Eye (tissue), 1 donor: Measurements from ENCODE around the gene DENND2A.
A peak's percentile ranks its signal among the peaks of the same experiment; 100 is the strongest.
"Not testable (repeated sequence)": the region's sequence is repeated elsewhere in the genome, so short reads cannot be mapped to it uniquely, and the experiment has no call there.

Source experiments
- DNase-seq: peaks from one replicate; pipeline ENCODE4 v3.0.0-alpha.2; 2015

DENND2A gene

GRCh38 chr7:140540136-140540777 lies 100.4 kb downstream of the DENND2A start:
- no peak for DNase-seq

DNA sequence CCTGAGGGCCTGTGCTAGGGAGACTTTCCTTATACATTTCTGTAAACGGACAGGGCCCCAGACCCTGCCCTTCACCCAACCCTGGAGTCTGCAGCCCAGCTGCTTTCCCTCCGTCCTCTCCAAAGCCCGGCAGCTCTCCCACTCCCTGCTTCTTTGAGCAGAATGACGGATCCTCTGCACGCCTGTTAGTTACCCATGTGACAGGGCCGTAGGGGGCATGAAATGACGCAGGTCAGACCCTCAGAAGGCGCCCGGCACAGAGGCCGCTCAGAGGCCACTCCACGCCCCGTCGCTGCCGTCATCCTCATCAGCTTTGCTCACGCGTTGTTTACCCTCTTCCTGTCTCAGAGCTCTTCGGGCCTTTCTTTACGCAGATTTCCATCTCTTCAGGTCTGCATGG lies 101.2 kb downstream of the DENND2A start:
- DNase-seq = no peak

GRCh38 chr7:140537750-140538482 lies 102.7 kb downstream of the DENND2A start:
- DNase-seq = no peak

- DNase-seq = peak; percentile 46
Observed at GRCh38 chr7:140534743-140535142, 105.9 kb downstream of the DENND2A start.

GRCh38 chr7:140533394-140533872 lies 107.2 kb downstream of the DENND2A start:
- no peak for DNase-seq

- not testable (repeated sequence) for DNase-seq
Observed at GRCh38 chr7:140529428-140529827, 111.2 kb downstream of the DENND2A start.

- no peak for DNase-seq
Observed at GRCh38 chr7:140526787-140527664, 113.6 kb downstream of the DENND2A start.

GRCh38 chr7:140526214-140526613 lies 114.4 kb downstream of the DENND2A start:
- no peak for DNase-seq

DNA sequence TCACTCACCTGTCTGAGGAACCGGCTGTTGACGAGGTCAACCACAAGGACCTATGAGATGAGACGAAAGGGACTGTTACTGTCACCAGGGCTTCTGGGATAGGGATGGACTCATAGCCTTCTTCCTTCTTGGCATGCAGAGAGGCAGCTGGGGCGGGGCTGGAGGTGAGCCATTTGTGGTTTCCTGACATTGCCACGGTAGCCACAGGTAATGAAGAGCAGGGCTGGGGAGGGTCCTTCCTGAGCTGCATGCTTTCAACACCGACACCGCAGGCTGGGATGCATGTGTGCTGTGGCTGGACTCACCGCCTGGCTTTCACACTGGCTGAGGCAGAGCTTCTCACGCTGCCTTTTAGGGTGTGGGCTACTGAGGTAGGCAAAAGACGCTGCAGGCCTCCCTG lies 114.9 kb downstream of the DENND2A start:
- DNase-seq = no peak

DNA sequence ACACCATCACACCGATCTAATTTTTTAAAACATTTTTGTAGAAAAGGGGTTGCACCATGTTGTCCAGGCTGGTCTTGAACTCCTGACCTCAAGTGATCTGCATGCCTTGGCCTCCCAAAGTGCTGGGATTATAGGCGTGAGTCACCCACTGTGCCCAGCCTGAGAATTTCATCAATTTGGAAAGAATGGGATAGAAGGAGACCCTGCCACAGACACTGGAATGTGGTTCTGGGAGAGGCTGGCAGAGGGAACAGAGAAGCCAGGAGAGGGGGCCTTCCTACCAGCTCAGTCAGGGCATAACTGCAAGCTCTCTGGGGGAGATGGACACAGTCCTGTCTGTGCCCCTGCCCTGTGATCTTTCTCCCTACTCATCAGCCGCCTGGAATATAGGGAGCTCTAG lies 119.2 kb downstream of the DENND2A start:
- DNase-seq = no peak

GRCh38 chr7:140519007-140519399 lies 121.6 kb downstream of the DENND2A start:
- no peak for DNase-seq

GRCh38 chr7:140518370-140519006 lies 122.1 kb downstream of the DENND2A start:
- no peak for DNase-seq

DNA sequence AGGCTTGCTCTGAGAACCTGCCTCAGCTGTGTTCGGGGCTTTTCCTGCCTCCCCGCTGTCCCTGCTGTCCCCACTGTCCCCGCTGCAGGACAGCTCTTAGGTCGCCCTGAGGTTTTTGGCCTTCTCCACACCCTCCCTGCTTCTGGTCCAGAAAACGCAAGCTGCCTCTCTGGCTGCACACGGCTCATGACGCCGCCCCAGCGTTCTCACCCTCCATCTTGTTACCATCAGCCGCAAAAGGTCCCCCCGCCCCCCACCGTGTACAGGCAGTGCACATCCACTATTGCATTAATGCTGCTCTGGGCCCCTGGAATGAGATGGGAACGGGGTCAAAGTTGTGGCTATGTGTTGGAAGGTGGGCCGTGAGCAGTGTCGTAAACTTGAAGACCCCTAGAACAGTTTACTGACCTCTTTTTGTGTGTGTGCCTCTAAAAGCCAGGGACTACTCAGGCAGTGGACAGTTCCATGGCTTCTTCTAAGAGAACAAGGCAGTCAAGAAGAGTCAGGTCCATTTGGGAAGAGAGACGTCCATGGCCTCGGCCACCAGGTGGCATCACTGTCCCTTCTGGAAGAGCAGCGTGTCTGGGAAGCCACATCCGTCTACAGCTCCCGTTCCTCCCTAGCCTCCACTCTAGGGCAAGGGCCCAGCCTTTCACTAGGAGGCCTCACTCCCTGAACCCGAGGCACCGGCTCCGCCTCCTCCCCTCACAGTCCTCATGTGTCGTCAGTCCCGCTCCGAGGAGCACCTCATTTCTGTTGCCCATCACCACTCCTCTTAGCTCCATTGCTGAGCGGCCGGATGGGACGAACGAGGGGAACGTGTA lies 122.9 kb downstream of the DENND2A start:
- DNase-seq = peak; percentile 95

GRCh38 chr7:140512317-140513000 lies 128.2 kb downstream of the DENND2A start:
- DNase-seq = peak; percentile 16

GRCh38 chr7:140509789-140510188 lies 130.8 kb downstream of the DENND2A start:
- no peak for DNase-seq

- not testable (repeated sequence) for DNase-seq
Observed at GRCh38 chr7:140507556-140507955, 133.1 kb downstream of the DENND2A start.

- peak; percentile 39 for DNase-seq
Observed at GRCh38 chr7:140506788-140507464, 133.7 kb downstream of the DENND2A start.

DNA sequence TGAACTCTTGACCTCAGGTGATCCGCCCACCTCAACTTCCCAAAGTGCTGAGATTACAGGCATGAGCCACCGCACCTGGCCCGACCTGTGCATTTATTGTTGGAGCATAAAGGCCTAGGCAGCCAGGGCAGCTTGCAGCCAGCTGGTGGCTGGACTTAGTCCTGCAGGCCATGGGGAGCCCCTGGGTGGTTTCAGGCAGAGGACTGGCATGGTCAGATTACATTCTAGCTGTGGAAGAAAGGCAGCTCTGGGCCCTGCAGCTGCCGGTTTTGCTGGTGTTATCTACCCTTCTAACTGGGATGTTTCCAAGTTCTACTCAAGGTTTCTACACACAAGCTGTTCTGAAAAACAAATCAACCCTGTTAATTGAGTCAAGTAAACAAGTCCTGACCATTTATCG lies 138.6 kb downstream of the DENND2A start:
- DNase-seq = no peak

GRCh38 chr7:140497807-140498206 lies 142.8 kb downstream of the DENND2A start:
- not testable (repeated sequence) for DNase-seq

DNA sequence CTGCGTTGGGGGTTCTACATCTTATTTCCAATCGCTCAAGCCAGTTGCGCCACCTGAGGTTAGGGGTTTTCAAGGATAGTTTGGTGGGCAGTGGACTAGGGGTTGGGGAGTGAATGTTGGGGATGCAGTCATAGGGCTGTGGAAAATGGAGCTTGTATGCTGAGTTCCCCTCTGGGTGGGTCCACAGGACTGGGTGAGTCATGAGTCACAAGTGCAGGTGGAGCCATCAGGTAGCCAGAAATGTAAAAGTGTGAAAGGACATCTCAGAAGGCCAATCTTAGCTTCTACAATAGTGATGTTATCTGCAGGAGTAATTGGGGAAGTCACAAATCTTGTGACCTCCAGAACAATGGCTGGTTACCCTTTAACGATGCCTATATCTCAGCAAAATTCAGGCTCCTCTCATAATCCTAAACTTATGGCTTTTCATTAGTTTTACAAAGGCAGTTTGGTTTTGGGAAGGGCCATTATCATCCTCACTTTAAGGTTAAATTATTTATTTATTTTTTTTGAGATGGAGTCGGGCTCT lies 143.3 kb downstream of the DENND2A start:
- no peak for DNase-seq
